GM12878 (cell line): ENCODE measurements around the gene RAB7B. TPM values are rescaled to one million over a fixed set of nuclear protein-coding genes. Genes with fewer than 3 reads are reported as not detected.

Source experiments
- ATAC-seq: fragments of 200-7000 bp; cut with Tn5 transposase; 3 replicates; pipeline ENCODE4 v1.9.1; 2020; ENCODE audit warnings: mild to moderate bottlenecking, moderate library complexity
- BruUV-seq: library from RNA; stranded (reverse); fragments of 400-500 nt; replicated peaks from 2 replicates; lab custom pipeline; 2021; lab: Mats Ljungman, UMichigan
- CTCF ChIA-PET: fragments of 300-600 bp; sonication (Branson Sonifier 250); formaldehyde crosslinking; extraction: SDS; loops from one replicate; lab custom pipeline; 2021; ENCODE audit warnings: inconsistent platforms; lab: Yijun Ruan, JAX
- POLR2A ChIA-PET: fragments of 350-600 bp; formaldehyde crosslinking; extraction: SDS; loops from one replicate; lab custom pipeline; 2021; ENCODE audit warnings: inconsistent platforms; lab: Charles Lee
- RAD21 ChIA-PET: fragments of 300-600 bp; sonication (Branson Sonifier 250); formaldehyde crosslinking; loops from one replicate; lab custom pipeline; 2023; ENCODE audit warnings: antibody characterized with exemption; ENCODE audit not compliant: unreplicated experiment; lab: Charles Lee
- SMC1A ChIA-PET: fragments of 300-600 bp; sonication (Branson Sonifier 250); formaldehyde crosslinking; loops from one replicate; lab custom pipeline; 2023; ENCODE audit not compliant: unreplicated experiment, uncharacterized antibody; lab: Charles Lee
- DNase-seq: peaks from one replicate; pipeline ENCODE4 v3.0.0-alpha.2; 2011; ENCODE audit warnings: low read depth, low spot score
- FAIRE-seq: peaks from 3 replicates; lab custom pipeline; 2011; peaks lifted over from hg19 to GRCh38; lab: Jason Lieb, UNC
- H2AFZ ChIP-seq: 2 replicates; pipeline ENCODE4 v1.6.0; 2011; ENCODE audit warnings: low read depth, low read length, control low read depth; ENCODE audit not compliant: control insufficient read depth
- H3K27ac ChIP-seq: 2 replicates; pipeline ENCODE4 v1.5.1; 2011; ENCODE audit warnings: control low read depth; ENCODE audit not compliant: control insufficient read depth, insufficient read depth
- H3K27me3 ChIP-seq, 2 experiments: replicated peaks in 1 of 2; 2 replicates each; pipeline versions ENCODE4 v1.6.0 to v1.6.1; 2011; ENCODE audit warnings: low read length in 1 of 2; ENCODE audit not compliant: control insufficient read depth in 2 of 2, insufficient read depth in 2 of 2
- H3K36me3 ChIP-seq, 2 experiments: 2 replicates each; pipeline ENCODE4 v1.5.1; 2011; ENCODE audit warnings: low read length in 1 of 2; ENCODE audit not compliant: control insufficient read depth in 2 of 2, insufficient read depth in 2 of 2
- H3K4me1 ChIP-seq: 2 replicates; pipeline ENCODE4 v1.6.1; 2011; ENCODE audit warnings: mild to moderate bottlenecking, low read length, moderate library complexity, mixed read lengths; ENCODE audit not compliant: control insufficient read depth, insufficient read depth
- H3K4me2 ChIP-seq: 2 replicates; pipeline ENCODE4 v1.6.0; 2011; ENCODE audit warnings: control low read depth; ENCODE audit not compliant: control insufficient read depth, insufficient read depth
- H3K4me3 ChIP-seq: fragments of 200-600 bp; sonication (generic); 2 replicates; pipeline ENCODE4 v1.5.1; 2016
- H3K79me2 ChIP-seq: 2 replicates; pipeline ENCODE4 v1.6.0; 2011; ENCODE audit warnings: low read length; ENCODE audit not compliant: control insufficient read depth, insufficient read depth
- H3K9ac ChIP-seq: 2 replicates; pipeline ENCODE4 v1.8.0; 2011; ENCODE audit warnings: low read length, control low read depth, mixed read lengths; ENCODE audit not compliant: control insufficient read depth, insufficient read depth
- H3K9me3 ChIP-seq: replicated peaks from 3 replicates; pipeline ENCODE4 v1.5.1; 2011; ENCODE audit warnings: mild to moderate bottlenecking, low read length; ENCODE audit not compliant: control insufficient read depth, insufficient read depth
- H4K20me1 ChIP-seq: 2 replicates; pipeline ENCODE4 v1.6.0; 2011; ENCODE audit not compliant: control insufficient read depth, insufficient read depth
- BHLHE40 ChIP-seq, 2 experiments: fragments of 450-650 bp in 1 of 2; IDR thresholded peaks; 2 replicates each; pipeline ENCODE4 v1.6.1; 2011 to 2017; ENCODE audit warnings: low read depth in 2 of 2, borderline replicate concordance in 1 of 2, improper control_type of control experiment in 1 of 2, low read length in 1 of 2, mild to moderate bottlenecking in 1 of 2
- HDGF ChIP-seq: fragments of 450-650 bp; IDR thresholded peaks from 2 replicates; pipeline ENCODE4 v1.6.1; 2016; ENCODE audit warnings: antibody characterized with exemption
- NFYA ChIP-seq: IDR thresholded peaks from 2 replicates; pipeline ENCODE4 v1.6.1; 2011; ENCODE audit warnings: low read depth, mild to moderate bottlenecking, low read length, improper control_type of control experiment, borderline replicate concordance
- RBBP5 ChIP-seq: fragments of 200-600 bp; sonication (generic); conservative IDR thresholded peaks from 2 replicates; pipeline ENCODE4 v1.6.1; 2016
- SMC3 ChIP-seq: IDR thresholded peaks from 2 replicates; pipeline ENCODE4 v1.6.1; 2011; ENCODE audit warnings: low read length, improper control_type of control experiment, borderline replicate concordance
- ZSCAN29 ChIP-seq: fragments of 450-650 bp; IDR thresholded peaks from 2 replicates; pipeline ENCODE4 v1.6.1; 2017; ENCODE audit warnings: mild to moderate bottlenecking, moderate library complexity
- WGBS: methylation state at CpG from one replicate; pipeline ENCODE4 v1.1.6; 2016; ENCODE audit warnings: low lambda C conversion rate; ENCODE audit not compliant: insufficient replicate concordance, insufficient coverage; ENCODE audit errors: missing lambda C conversion rate; 5-methylcytosine and 5-hydroxymethylcytosine counted together
- in situ Hi-C: fragments of 300-500 bp; cut with MboI; formaldehyde crosslinking; loops from 9 replicates; pipeline ENCODE4 v1.14.3; 2018; ENCODE audit warnings: mixed read lengths
- intact Hi-C: fragments of 100-400 bp; cut with micrococcal nuclease; formaldehyde crosslinking; loops from one replicate; pipeline ENCODE4 v1.14.2; 2022; ENCODE audit not compliant: unreplicated experiment
- polyA plus RNA-seq, 11 experiments: library from polyadenylated mRNA; depleted of rRNA in 4 of 11; unstranded in 6 of 11; stranded (reverse) in 5 of 11; fragments of >200 nt; fragmentation: Nextera tagmentation in 4 of 11; fragmentation: Illumina TruSeq in 1 of 11; extraction: Ambion mirVana in 4 of 11; extraction: Trizol in 1 of 11; gene quantifications; 1 replicate in 1 of 11; 2 replicates in 10 of 11; pipeline versions ENCODE4 v1.2.1 to v1.2.3, GENCODE V29; 2011 to 2016; ENCODE audit warnings: inconsistent platforms in 2 of 11, missing spikeins in 2 of 11, low read depth in 1 of 11
- total RNA-seq, 4 experiments: library from RNA; depleted of rRNA in 3 of 4; stranded (reverse); fragments of >200 nt in 3 of 4; fragmentation: Illumina TruSeq in 1 of 4; extraction: Trizol in 1 of 4; gene quantifications; 2 replicates each; pipeline versions ENCODE4 v1.2.1 to v1.2.3, GENCODE V29; 2013 to 2021
- TF ChIP-seq, protein P1 (sequence below): IDR thresholded peaks from 2 replicates; pipeline ENCODE4 v1.6.1; 2012; ENCODE audit warnings: low read depth, low read length, improper control_type of control experiment
- TF ChIP-seq, protein P2 (sequence below): fragments of 450-650 bp; formaldehyde crosslinking; IDR thresholded peaks from 2 replicates; pipeline ENCODE4 v1.5.0; 2022; ENCODE audit warnings: mild to moderate bottlenecking, missing genetic modification characterization
- TF ChIP-seq, protein P3 (sequence below): fragments of 450-650 bp; formaldehyde crosslinking; IDR thresholded peaks from 2 replicates; pipeline ENCODE4 v1.4.0; 2020; ENCODE audit warnings: mild to moderate bottlenecking, moderate library complexity

Gene RAB7B
- total and polyA plus RNA-seq, 10 of the 15 experiments (the other 5 are each of a cell fraction or from before 2014, with no cell fraction given), result 0.09 TPM; not detected in 9

DNA sequence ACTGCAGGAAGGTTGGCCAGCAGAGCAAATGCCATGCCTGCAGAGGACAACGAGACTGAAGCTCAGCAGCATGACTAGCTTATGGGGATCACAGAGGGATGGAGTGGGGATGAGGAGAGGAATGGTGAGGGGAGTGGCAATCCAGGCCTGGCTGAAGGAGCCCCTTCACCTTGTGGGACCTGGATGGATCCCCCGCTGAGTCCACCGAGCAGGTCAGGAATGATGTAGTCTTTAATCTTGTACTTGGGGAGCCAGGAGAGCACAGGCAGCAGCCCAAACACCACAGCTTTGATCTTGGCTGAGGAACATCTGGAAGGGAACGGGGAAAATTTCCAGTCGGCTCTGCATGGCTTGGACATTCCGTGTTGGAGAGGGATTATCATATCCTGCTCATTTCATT is 70.4 kb downstream of the RAB7B start:
- no peak overlapping the region for H2AFZ ChIP-seq
- no peaks in the 10 kb centered on the region for H3K36me3 ChIP-seq
- no peak overlapping the region for H3K4me3 ChIP-seq
- POLR2A ChIA-PET, result no interaction called here
- intact Hi-C loops (no loop called here), in situ Hi-C loops (no loop called here)
- no peak overlapping the region for H3K27ac ChIP-seq
- TF ChIP-seq BHLHE40 (IDR thresholded peaks at IDR 0.05; ENCODE audit: borderline replicate concordance in 1 of 2, low read depth in 2 of 2, low read length in 1 of 2) (no peak), HDGF (no peak), SMC3 (no peak), ZSCAN29 (no peak), NFYA (no peak)
- TF ChIP-seq, protein P1, sequence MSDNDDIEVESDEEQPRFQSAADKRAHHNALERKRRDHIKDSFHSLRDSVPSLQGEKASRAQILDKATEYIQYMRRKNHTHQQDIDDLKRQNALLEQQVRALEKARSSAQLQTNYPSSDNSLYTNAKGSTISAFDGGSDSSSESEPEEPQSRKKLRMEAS, result no peak
- no peaks in the 10 kb centered on the region for H3K79me2 ChIP-seq
- ATAC-seq (no peak), DNase-seq (no peak), FAIRE-seq (no peak)
- H3K9ac ChIP-seq, result no peak overlapping the region
- H3K4me1 ChIP-seq, result no peaks in the 10 kb centered on the region
- WGBS, result 33% methylated on average over 6 of the region's 6 CpGs
- SMC1A ChIA-PET, result no interaction called here
- no peaks in the 10 kb centered on the region for H3K9me3 ChIP-seq
- H3K27me3 ChIP-seq, result peaks cover 5 to 7% of the 10 kb centered on the region in 2 experiments
- H4K20me1 ChIP-seq, result peaks cover 2% of the 10 kb centered on the region; the same call in 1 of the 2 replicates
- CTCF ChIA-PET, result interaction anchor here (0.6 kb wide), 1 partner anchor 1998 kb away, joined by 3 read pairs; no protein-coding TSS in a partner anchor
- BruUV-seq, result no TSS peak
- RAD21 ChIA-PET, result interaction anchor here (1.3 kb wide), 1 partner anchor 45 kb away, joined by 3 read pairs; no protein-coding TSS in a partner anchor
- H3K4me2 ChIP-seq, result no peak overlapping the region

DNA sequence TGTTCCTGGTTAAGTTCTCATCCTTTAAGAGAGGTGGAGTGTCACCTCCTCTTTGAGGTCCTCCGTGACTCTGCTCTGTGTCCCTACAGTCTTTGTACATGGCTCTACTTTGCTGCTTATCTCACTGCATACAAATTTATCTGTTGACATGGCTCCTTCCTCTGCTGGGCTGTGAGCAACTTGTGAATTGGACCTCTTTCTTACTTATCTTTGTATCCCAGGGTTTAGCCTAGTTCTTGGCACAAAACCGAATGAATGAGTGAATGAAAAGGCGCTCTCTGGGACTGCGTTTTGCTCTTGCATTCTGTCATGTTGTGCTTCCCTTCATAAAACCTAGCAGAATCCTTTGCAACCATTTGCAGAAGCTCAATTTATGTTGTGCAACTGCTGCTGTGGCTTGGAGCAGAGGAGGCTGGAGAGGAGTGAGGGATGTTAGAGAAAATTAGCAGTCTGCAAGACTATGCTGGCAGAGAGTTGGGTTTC is 72.4 kb downstream of the RAB7B start:
- Histone ChIP-seq H3K79me2 (no peaks in the 10 kb centered on the region), H3K9ac (no peak overlapping the region), H3K4me2 (no peak overlapping the region), H4K20me1 (peaks cover 2% of the 10 kb centered on the region; the same call in 1 of the 2 replicates), H2AFZ (no peak overlapping the region), H3K4me1 (no peaks in the 10 kb centered on the region), H3K27me3 (peaks cover 3 to 5% of the 10 kb centered on the region in 2 experiments; a peak in 3 of 4 replicates), H3K4me3 (no peak overlapping the region), H3K36me3 (no peaks in the 10 kb centered on the region), H3K27ac (no peak overlapping the region), H3K9me3 (no peaks in the 10 kb centered on the region)
- ATAC-seq (no peak), FAIRE-seq (no peak), DNase-seq (no peak)
- CTCF ChIA-PET, result interaction anchor here (1.2 kb wide), 2 partner anchors 12 to 14 kb away, joined by 3 read pairs; no protein-coding TSS in a partner anchor
- SMC1A ChIA-PET, result interaction anchor here (1.0 kb wide), 1 partner anchor 15 kb away, joined by 3 read pairs; no protein-coding TSS in a partner anchor
- RAD21 ChIA-PET, result interaction anchor here (1.1 kb wide), 1 partner anchor 47 kb away, joined by 5 read pairs; no protein-coding TSS in a partner anchor
- BruUV-seq, result no TSS peak
- in situ Hi-C loops, result no loop called here
- WGBS, result 8% methylated on average over 4 of the region's 4 CpGs
- POLR2A ChIA-PET, result no interaction called here
- intact Hi-C loops, result no loop called here
- TF ChIP-seq, protein P2, sequence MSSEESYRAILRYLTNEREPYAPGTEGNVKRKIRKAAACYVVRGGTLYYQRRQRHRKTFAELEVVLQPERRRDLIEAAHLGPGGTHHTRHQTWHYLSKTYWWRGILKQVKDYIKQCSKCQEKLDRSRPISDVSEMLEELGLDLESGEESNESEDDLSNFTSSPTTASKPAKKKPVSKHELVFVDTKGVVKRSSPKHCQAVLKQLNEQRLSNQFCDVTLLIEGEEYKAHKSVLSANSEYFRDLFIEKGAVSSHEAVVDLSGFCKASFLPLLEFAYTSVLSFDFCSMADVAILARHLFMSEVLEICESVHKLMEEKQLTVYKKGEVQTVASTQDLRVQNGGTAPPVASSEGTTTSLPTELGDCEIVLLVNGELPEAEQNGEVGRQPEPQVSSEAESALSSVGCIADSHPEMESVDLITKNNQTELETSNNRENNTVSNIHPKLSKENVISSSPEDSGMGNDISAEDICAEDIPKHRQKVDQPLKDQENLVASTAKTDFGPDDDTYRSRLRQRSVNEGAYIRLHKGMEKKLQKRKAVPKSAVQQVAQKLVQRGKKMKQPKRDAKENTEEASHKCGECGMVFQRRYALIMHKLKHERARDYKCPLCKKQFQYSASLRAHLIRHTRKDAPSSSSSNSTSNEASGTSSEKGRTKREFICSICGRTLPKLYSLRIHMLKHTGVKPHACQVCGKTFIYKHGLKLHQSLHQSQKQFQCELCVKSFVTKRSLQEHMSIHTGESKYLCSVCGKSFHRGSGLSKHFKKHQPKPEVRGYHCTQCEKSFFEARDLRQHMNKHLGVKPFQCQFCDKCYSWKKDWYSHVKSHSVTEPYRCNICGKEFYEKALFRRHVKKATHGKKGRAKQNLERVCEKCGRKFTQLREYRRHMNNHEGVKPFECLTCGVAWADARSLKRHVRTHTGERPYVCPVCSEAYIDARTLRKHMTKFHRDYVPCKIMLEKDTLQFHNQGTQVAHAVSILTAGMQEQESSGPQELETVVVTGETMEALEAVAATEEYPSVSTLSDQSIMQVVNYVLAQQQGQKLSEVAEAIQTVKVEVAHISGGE (CRISPR knock-in tag), result no peak
- no peak for TF ChIP-seq RBBP5
- TF ChIP-seq, protein P3, sequence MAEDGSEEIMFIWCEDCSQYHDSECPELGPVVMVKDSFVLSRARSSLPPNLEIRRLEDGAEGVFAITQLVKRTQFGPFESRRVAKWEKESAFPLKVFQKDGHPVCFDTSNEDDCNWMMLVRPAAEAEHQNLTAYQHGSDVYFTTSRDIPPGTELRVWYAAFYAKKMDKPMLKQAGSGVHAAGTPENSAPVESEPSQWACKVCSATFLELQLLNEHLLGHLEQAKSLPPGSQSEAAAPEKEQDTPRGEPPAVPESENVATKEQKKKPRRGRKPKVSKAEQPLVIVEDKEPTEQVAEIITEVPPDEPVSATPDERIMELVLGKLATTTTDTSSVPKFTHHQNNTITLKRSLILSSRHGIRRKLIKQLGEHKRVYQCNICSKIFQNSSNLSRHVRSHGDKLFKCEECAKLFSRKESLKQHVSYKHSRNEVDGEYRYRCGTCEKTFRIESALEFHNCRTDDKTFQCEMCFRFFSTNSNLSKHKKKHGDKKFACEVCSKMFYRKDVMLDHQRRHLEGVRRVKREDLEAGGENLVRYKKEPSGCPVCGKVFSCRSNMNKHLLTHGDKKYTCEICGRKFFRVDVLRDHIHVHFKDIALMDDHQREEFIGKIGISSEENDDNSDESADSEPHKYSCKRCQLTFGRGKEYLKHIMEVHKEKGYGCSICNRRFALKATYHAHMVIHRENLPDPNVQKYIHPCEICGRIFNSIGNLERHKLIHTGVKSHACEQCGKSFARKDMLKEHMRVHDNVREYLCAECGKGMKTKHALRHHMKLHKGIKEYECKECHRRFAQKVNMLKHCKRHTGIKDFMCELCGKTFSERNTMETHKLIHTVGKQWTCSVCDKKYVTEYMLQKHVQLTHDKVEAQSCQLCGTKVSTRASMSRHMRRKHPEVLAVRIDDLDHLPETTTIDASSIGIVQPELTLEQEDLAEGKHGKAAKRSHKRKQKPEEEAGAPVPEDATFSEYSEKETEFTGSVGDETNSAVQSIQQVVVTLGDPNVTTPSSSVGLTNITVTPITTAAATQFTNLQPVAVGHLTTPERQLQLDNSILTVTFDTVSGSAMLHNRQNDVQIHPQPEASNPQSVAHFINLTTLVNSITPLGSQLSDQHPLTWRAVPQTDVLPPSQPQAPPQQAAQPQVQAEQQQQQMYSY (CRISPR knock-in tag), result no peak
